Fibroblast of lung (primary cell): ENCODE measurements around the gene NBPF1. TPM values are rescaled to one million over a fixed set of nuclear protein-coding genes. Genes with fewer than 3 reads are reported as not detected.
"Not testable (repeated sequence)": the region's sequence is repeated elsewhere in the genome, so short reads cannot be mapped to it uniquely, and the experiment has no call there.

ENCODE experiments used
- DNase-seq, 2 donors: peaks; one replicate each; pipeline versions ENCODE4 v3.0.0 to v3.0.0-alpha.2; 2010; ENCODE audit warnings: low read depth in 2 of 2
- H2AFZ ChIP-seq: 2 replicates; pipeline ENCODE4 v1.5.1; 2012; ENCODE audit warnings: low read length, control low read depth, inconsistent platforms
- H3K27ac ChIP-seq: 2 replicates; pipeline ENCODE4 v1.5.1; 2011; ENCODE audit warnings: low read length, control low read depth; ENCODE audit not compliant: insufficient read depth
- H3K27me3 ChIP-seq: 2 replicates; pipeline ENCODE4 v1.5.1; 2011; ENCODE audit warnings: mild to moderate bottlenecking, low read length; ENCODE audit not compliant: control insufficient read depth, insufficient read depth
- H3K36me3 ChIP-seq: 2 replicates; pipeline ENCODE4 v1.5.1; 2011; ENCODE audit warnings: low read length; ENCODE audit not compliant: control insufficient read depth, insufficient read depth
- H3K4me1 ChIP-seq: 2 replicates; pipeline ENCODE4 v1.5.1; 2011; ENCODE audit warnings: low read length; ENCODE audit not compliant: control insufficient read depth, insufficient read depth; ENCODE audit errors: extremely low read depth
- H3K4me2 ChIP-seq: 2 replicates; pipeline ENCODE4 v1.5.1; 2011; ENCODE audit warnings: low read length, control low read depth; ENCODE audit not compliant: insufficient read depth; ENCODE audit errors: extremely low read depth
- H3K4me3 ChIP-seq, 4 experiments: fragments of 200-600 bp in 1 of 4; sonication (generic) in 1 of 4; replicated peaks in 1 of 4; 2 replicates each; pipeline ENCODE4 v1.5.1; 2011 to 2016; ENCODE audit warnings: low read length in 4 of 4, low read depth in 3 of 4, mild to moderate bottlenecking in 3 of 4, control low read depth in 2 of 4, inconsistent platforms in 1 of 4, mixed read lengths in 1 of 4; ENCODE audit not compliant: insufficient read depth in 1 of 4; ENCODE audit errors: control extremely low read depth in 1 of 4
- H3K79me2 ChIP-seq: 2 replicates; pipeline ENCODE4 v1.5.1; 2012; ENCODE audit warnings: mild to moderate bottlenecking, low read length, inconsistent platforms; ENCODE audit not compliant: control insufficient read depth, insufficient read depth
- H3K9ac ChIP-seq: 2 replicates; pipeline ENCODE4 v1.5.1; 2011; ENCODE audit warnings: mild to moderate bottlenecking, low read length, control low read depth; ENCODE audit not compliant: insufficient read depth
- H3K9me3 ChIP-seq: 2 replicates; pipeline ENCODE4 v1.5.1; 2012; ENCODE audit warnings: low read depth, low read length; ENCODE audit not compliant: control insufficient read depth, insufficient read depth
- H4K20me1 ChIP-seq: 2 replicates; pipeline ENCODE4 v1.5.1; 2011; ENCODE audit warnings: low read length; ENCODE audit not compliant: control insufficient read depth, insufficient read depth; ENCODE audit errors: extremely low read depth
- CTCF ChIP-seq, 2 donors: IDR thresholded peaks in 1 of 2; conservative IDR thresholded peaks in 1 of 2; 1 replicate in 1 of 2; 2 replicates in 1 of 2; pipeline ENCODE4 v1.5.1; 2011 to 2012; ENCODE audit warnings: low read length in 2 of 2, control low read depth in 1 of 2, inconsistent platforms in 1 of 2, low read depth in 1 of 2, mild to moderate bottlenecking in 1 of 2
- EZH2 ChIP-seq: IDR thresholded peaks from 2 replicates; pipeline ENCODE4 v1.5.1; 2012; ENCODE audit warnings: low read length, control low read depth, mild to moderate bottlenecking; ENCODE audit errors: missing control alignments
- polyA plus RNA-seq, 2 donors: library from polyadenylated mRNA; depleted of rRNA in 1 of 2; stranded (reverse) in 1 of 2; unstranded in 1 of 2; fragments of >200 nt; gene quantifications; 2 replicates each; pipeline ENCODE4 v1.2.1, GENCODE V29; 2011 to 2012; ENCODE audit warnings: missing spikeins in 1 of 2
- total RNA-seq: library from RNA; depleted of rRNA; stranded (reverse); fragments of >200 nt; gene quantifications from 2 replicates; pipeline ENCODE4 v1.2.1, GENCODE V29; 2014

The NBPF1 gene
- total and polyA plus RNA-seq, 2 donors (not counting 1 experiment from before 2014, with no cell fraction given): 25.3 to 92.3 TPM

GRCh38 chr1:16605532-16606505 is 7.5 kb downstream of the NBPF1 start:
- Histone ChIP-seq H2AFZ (no peak overlapping the region), H4K20me1 (no peaks in the 10 kb centered on the region), H3K9me3 (no peaks in the 10 kb centered on the region), H3K4me2 (no peak overlapping the region), H3K27ac (no peak overlapping the region), H3K4me1 (peaks cover 2% of the 10 kb centered on the region), H3K27me3 (no peaks in the 10 kb centered on the region), H3K9ac (no peak overlapping the region), H3K4me3 (no peak overlapping the region), H3K36me3 (peaks cover 9% of the 10 kb centered on the region), H3K79me2 (peaks cover 14% of the 10 kb centered on the region)
- TF ChIP-seq EZH2 (no peak), CTCF (conservative IDR thresholded peaks at IDR 0.05 in 1 of 2, IDR thresholded peaks at IDR 0.05 in 1 of 2; ENCODE audit: low read depth in 1 of 2, low read length in 2 of 2) (no peak)
- no peak for DNase-seq

DNA sequence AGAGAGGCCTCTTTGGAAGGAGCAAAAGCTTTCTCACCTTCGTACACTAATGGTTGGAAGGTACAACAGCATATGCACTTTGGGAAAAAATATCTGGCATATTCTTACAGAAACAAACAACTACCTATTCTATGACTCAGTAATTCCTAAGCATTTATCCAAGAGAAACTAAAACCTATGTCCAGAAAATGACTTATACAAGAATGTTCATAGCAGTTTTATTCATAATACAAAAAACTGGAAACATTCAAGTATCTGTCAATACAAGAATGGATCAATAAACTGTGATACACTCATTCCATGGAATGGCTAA is 8.2 kb downstream of the NBPF1 start:
- Histone ChIP-seq H3K27me3 (no peaks in the 10 kb centered on the region), H3K4me1 (peaks cover 2% of the 10 kb centered on the region), H3K9me3 (no peaks in the 10 kb centered on the region), H3K79me2 (peaks cover 11% of the 10 kb centered on the region), H3K36me3 (peaks cover 9% of the 10 kb centered on the region), H3K27ac (no peak overlapping the region), H2AFZ (no peak overlapping the region), H3K4me2 (no peak overlapping the region), H3K9ac (no peak overlapping the region), H3K4me3 (no peak overlapping the region), H4K20me1 (no peaks in the 10 kb centered on the region)
- TF ChIP-seq EZH2: no peak
- TF ChIP-seq CTCF (conservative IDR thresholded peaks at IDR 0.05 in 1 of 2, IDR thresholded peaks at IDR 0.05 in 1 of 2; ENCODE audit: low read depth in 1 of 2, low read length in 2 of 2): no peak
- no peak for DNase-seq

- H4K20me1 ChIP-seq, H3K79me2 ChIP-seq, H3K36me3 ChIP-seq, H3K27ac ChIP-seq, H3K9me3 ChIP-seq, H2AFZ ChIP-seq, H3K4me1 ChIP-seq, H3K9ac ChIP-seq, H3K27me3 ChIP-seq, DNase-seq, H3K4me2 ChIP-seq, H3K4me3 ChIP-seq: not testable (repeated sequence)
These were observed 8.7 kb downstream of the NBPF1 start for GRCh38 chr1:16604514-16605212.

DNA sequence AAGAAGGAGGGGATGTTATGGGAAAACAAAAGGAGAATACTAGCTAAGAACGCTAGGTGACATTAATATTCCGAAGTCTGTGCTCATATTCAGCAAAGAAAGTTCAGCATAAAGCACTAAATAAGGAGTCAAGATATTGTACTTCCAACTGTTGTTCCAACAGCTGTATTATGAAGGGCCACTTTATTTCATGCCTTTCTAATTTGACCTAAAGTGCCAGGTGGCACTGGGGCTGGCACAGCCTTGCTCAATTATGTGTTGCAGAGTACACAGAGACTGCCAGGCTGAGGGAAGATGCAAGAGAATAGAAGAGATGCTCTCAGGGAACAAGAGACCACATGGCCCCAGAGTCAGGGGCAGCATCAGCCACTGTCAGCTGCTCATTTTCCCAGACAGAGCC is 9.7 kb downstream of the NBPF1 start:
- not testable (repeated sequence) for H2AFZ ChIP-seq, H3K9me3 ChIP-seq, H3K4me2 ChIP-seq

DNA sequence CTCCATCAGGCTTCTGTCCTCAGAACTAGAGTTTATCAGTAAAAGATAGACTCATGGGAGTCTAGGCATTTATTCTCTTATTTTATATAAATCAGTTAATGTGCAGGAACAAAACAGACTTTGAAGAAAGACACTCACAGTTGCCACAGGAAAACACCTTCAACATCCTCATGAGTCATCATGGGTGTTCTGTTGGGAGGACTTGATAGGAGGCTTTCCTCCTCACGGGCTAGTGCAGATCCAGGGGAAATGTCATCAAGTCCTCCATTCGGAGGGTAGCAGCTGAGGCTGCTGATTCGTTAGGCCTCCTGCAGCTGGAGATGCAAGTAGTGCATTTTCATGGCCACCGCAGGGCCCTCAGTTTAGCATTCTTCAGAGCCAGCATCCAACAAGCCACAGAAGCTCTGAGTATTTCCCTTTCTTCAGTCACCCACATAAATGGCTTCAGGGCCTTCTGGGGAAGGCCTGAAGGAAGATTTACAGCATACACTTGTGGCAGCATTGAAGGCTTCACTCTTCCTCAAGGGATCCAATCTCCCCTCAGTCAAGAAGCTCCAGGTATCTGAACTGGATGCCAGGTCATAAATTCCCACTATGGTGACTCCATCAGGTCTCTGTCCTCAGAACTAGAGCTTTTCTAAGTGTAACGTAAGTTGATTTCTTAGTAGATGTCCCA is 10.9 kb downstream of the NBPF1 start:
- H3K36me3 ChIP-seq, H3K9me3 ChIP-seq, DNase-seq, H3K9ac ChIP-seq, H3K4me3 ChIP-seq, H3K27me3 ChIP-seq, H2AFZ ChIP-seq, H3K27ac ChIP-seq, H3K79me2 ChIP-seq, H3K4me1 ChIP-seq, H3K4me2 ChIP-seq, H4K20me1 ChIP-seq: not testable (repeated sequence)

More for the DNA sequence above, 9.7 kb downstream of the NBPF1 start:
- H3K4me1 ChIP-seq, H4K20me1 ChIP-seq, H3K27me3 ChIP-seq, H3K4me3 ChIP-seq, H3K9ac ChIP-seq, H3K36me3 ChIP-seq, DNase-seq, H3K79me2 ChIP-seq, H3K27ac ChIP-seq: not testable (repeated sequence)
